NB4 (cell line): ENCODE data around the gene ACSBG1.

Experiments used
- DNase-seq: peaks from one replicate; pipeline ENCODE4 v3.0.0; 2010; ENCODE audit warnings: low read depth
- H3K4me3 ChIP-seq: one replicate; pipeline ENCODE4 v1.5.1; 2011; ENCODE audit warnings: mild to moderate bottlenecking, low read depth, low read length, moderate library complexity
- CTCF ChIP-seq: IDR thresholded peaks from one replicate; pipeline ENCODE4 v1.5.1; 2012; ENCODE audit warnings: low read depth, low read length
- MAX ChIP-seq: IDR thresholded peaks from 2 replicates; pipeline ENCODE4 v1.6.1; 2011; ENCODE audit warnings: low read depth, low read length
- MYC ChIP-seq: IDR thresholded peaks from 2 replicates; pipeline ENCODE4 v1.6.1; 2011; ENCODE audit warnings: low read depth, low read length
- POLR2A ChIP-seq: IDR thresholded peaks from 2 replicates; pipeline ENCODE4 v1.6.1; 2011; ENCODE audit warnings: mild to moderate bottlenecking; ENCODE audit not compliant: insufficient read length; ENCODE audit errors: extremely low read depth

Gene ACSBG1

GRCh38 chr15:78192826-78193594 is 41.4 kb downstream of the ACSBG1 start:
- no peak for DNase-seq
- no peak overlapping the region for H3K4me3 ChIP-seq
- no peak for TF ChIP-seq MAX
- no peak for TF ChIP-seq MYC
- TF ChIP-seq POLR2A = no peak
- TF ChIP-seq CTCF = no peak

GRCh38 chr15:78182821-78183220 is 51.5 kb downstream of the ACSBG1 start:
- DNase-seq = no peak
- H3K4me3 ChIP-seq = no peak overlapping the region
- TF ChIP-seq MYC = no peak
- TF ChIP-seq MAX = no peak
- no peak for TF ChIP-seq CTCF
- no peak for TF ChIP-seq POLR2A

- no peak overlapping the region for H3K4me3 ChIP-seq
- TF ChIP-seq MAX (no peak), MYC (no peak), CTCF (no peak), POLR2A (no peak)
- no peak for DNase-seq
Measured at GRCh38 chr15:78182336-78182700, 52.0 kb downstream of the ACSBG1 start.

- no peak for TF ChIP-seq MYC
- TF ChIP-seq MAX = no peak
- no peak for TF ChIP-seq POLR2A
- no peak for TF ChIP-seq CTCF
- DNase-seq = no peak
- no peak overlapping the region for H3K4me3 ChIP-seq
Measured at GRCh38 chr15:78179906-78180305, 54.5 kb downstream of the ACSBG1 start.

GRCh38 chr15:78179286-78179840 is 55.0 kb downstream of the ACSBG1 start:
- no peak for TF ChIP-seq POLR2A
- TF ChIP-seq MYC = no peak
- TF ChIP-seq CTCF = no peak
- no peak for DNase-seq

GRCh38 chr15:78178064-78178463 is 56.3 kb downstream of the ACSBG1 start:
- no peak for DNase-seq
- H3K4me3 ChIP-seq = no peak overlapping the region
- TF ChIP-seq POLR2A = no peak
- no peak for TF ChIP-seq CTCF
- TF ChIP-seq MAX = no peak
- TF ChIP-seq MYC = no peak

More at GRCh38 chr15:78179286-78179840, 55.0 kb downstream of the ACSBG1 start:
- no peak overlapping the region for H3K4me3 ChIP-seq
